K562 (cell line): ENCODE data around the gene KRT77. TPM values are rescaled to one million over a fixed set of nuclear protein-coding genes. Genes with fewer than 3 reads are reported as not detected.

Source experiments
- CCAR2 ChIP-seq: fragments of 200-400 bp; formaldehyde crosslinking; IDR thresholded peaks from 2 replicates; pipeline ENCODE4 v1.6.1; 2017; ENCODE audit warnings: mild to moderate bottlenecking, low read depth, low read length
- ELF1 ChIP-seq: fragments of 200-800 bp; sonication (Bioruptor generic); IDR thresholded peaks from 2 replicates; pipeline ENCODE4 v1.6.1; 2016; ENCODE audit warnings: missing genetic modification characterization, missing compliant biosample characterization
- ETV1 ChIP-seq: fragments of 450-650 bp; conservative IDR thresholded peaks from 2 replicates; pipeline ENCODE4 v1.6.1; 2016; ENCODE audit warnings: missing genetic modification characterization, control low read depth, low read depth, missing compliant biosample characterization
- FUS ChIP-seq: fragments of 200-400 bp; formaldehyde crosslinking; optimal IDR thresholded peaks from 2 replicates; pipeline ENCODE3; 2017; ENCODE audit warnings: low read depth, low read length
- HDAC1 ChIP-seq, 2 experiments: fragments of 450-650 bp; IDR thresholded peaks; 2 replicates each; pipeline ENCODE4 v1.6.1; 2016 to 2017; ENCODE audit warnings: inconsistent platforms in 1 of 2, mild to moderate bottlenecking in 1 of 2, moderate library complexity in 1 of 2
- HDAC2 ChIP-seq: fragments of 450-650 bp; IDR thresholded peaks from 2 replicates; pipeline ENCODE4 v1.6.1; 2016; ENCODE audit warnings: mild to moderate bottlenecking
- HNRNPUL1 ChIP-seq: fragments of 200-400 bp; formaldehyde crosslinking; IDR thresholded peaks from 2 replicates; pipeline ENCODE4 v1.6.1; 2017; ENCODE audit warnings: low read length
- MTA2 ChIP-seq: fragments of 450-650 bp; IDR thresholded peaks from 2 replicates; pipeline ENCODE4 v1.6.1; 2016; ENCODE audit warnings: low read depth
- NR2C2 ChIP-seq, 2 experiments: fragments of 200-800 bp in 1 of 2; sonication (Bioruptor generic) in 1 of 2; sonication (generic) in 1 of 2; formaldehyde crosslinking in 1 of 2; IDR thresholded peaks; 2 replicates each; pipeline versions ENCODE4 v1.6.1 to v1.8.0; 2016 to 2022; ENCODE audit warnings: mild to moderate bottlenecking in 1 of 2, missing compliant biosample characterization in 1 of 2, missing genetic modification characterization in 1 of 2, missing genetic modification reagents in 1 of 2
- SAFB2 ChIP-seq: fragments of 200-400 bp; formaldehyde crosslinking; IDR thresholded peaks from 2 replicates; pipeline ENCODE4 v1.6.1; 2018; ENCODE audit warnings: borderline replicate concordance, low read length, low read depth, moderate library complexity; ENCODE audit not compliant: severe bottlenecking
- SMARCE1 ChIP-seq: fragments of 450-650 bp; IDR thresholded peaks from 2 replicates; pipeline ENCODE4 v1.7.1; 2016; ENCODE audit warnings: mild to moderate bottlenecking
- STAG1 ChIP-seq: sonication (generic); formaldehyde crosslinking; IDR thresholded peaks from 2 replicates; pipeline ENCODE4 v1.5.0; 2020; ENCODE audit warnings: missing genetic modification reagents, borderline replicate concordance
- STAT6 ChIP-seq: sonication (generic); formaldehyde crosslinking; IDR thresholded peaks from 2 replicates; pipeline ENCODE4 v1.8.1; 2023; ENCODE audit warnings: mild to moderate bottlenecking, missing genetic modification reagents
- TAF15 ChIP-seq: fragments of 200-400 bp; formaldehyde crosslinking; IDR thresholded peaks from 2 replicates; pipeline ENCODE4 v1.6.1; 2017; ENCODE audit warnings: mild to moderate bottlenecking, low read depth, low read length, moderate library complexity
- TAL1 ChIP-seq: fragments of 450-650 bp; IDR thresholded peaks from 2 replicates; pipeline ENCODE4 v1.6.1; 2016; ENCODE audit warnings: mild to moderate bottlenecking
- TBL1XR1 ChIP-seq, 2 experiments: IDR thresholded peaks; 2 replicates each; pipeline ENCODE4 v1.6.1; 2012; ENCODE audit warnings: improper control_type of control experiment in 2 of 2, low read length in 2 of 2, mild to moderate bottlenecking in 1 of 2
- WHSC1 ChIP-seq: IDR thresholded peaks from one replicate; pipeline ENCODE4 v1.6.1; 2012; ENCODE audit warnings: low read length, control low read depth, inconsistent platforms
- ZBTB2 ChIP-seq: fragments of 450-650 bp; IDR thresholded peaks from 2 replicates; pipeline ENCODE4 v1.6.1; 2016; ENCODE audit warnings: antibody characterized with exemption
- ZEB2 ChIP-seq: fragments of 450-650 bp; IDR thresholded peaks from 2 replicates; pipeline ENCODE4 v1.6.1; 2016
- ZKSCAN3 ChIP-seq: fragments of 250-450 bp; sonication (Bioruptor Pico); IDR thresholded peaks from 2 replicates; pipeline ENCODE4 v1.4.0; 2020
- ZNF324 ChIP-seq: fragments of 250-450 bp; sonication (Bioruptor Pico); IDR thresholded peaks from 2 replicates; pipeline ENCODE4 v1.4.0; 2020; ENCODE audit warnings: mild to moderate bottlenecking
- ZNF551 ChIP-seq: fragments of 250-450 bp; sonication (Bioruptor Pico); IDR thresholded peaks from 2 replicates; pipeline ENCODE4 v1.5.0; 2021; ENCODE audit warnings: mild to moderate bottlenecking, moderate library complexity
- ZNF707 ChIP-seq: fragments of 250-450 bp; sonication (Bioruptor Pico); conservative IDR thresholded peaks from 2 replicates; pipeline ENCODE4 v1.8.0; 2022; ENCODE audit warnings: inconsistent platforms, mild to moderate bottlenecking, moderate library complexity
- ZNF778 ChIP-seq: fragments of 450-650 bp; formaldehyde crosslinking; IDR thresholded peaks from 2 replicates; pipeline ENCODE4 v1.4.0; 2020; ENCODE audit warnings: mild to moderate bottlenecking, moderate library complexity
- polyA plus RNA-seq, 8 experiments: library from polyadenylated mRNA; depleted of rRNA in 4 of 8; stranded (reverse) in 5 of 8; unstranded in 3 of 8; fragments of >200 nt; fragmentation: Nextera tagmentation in 2 of 8; fragmentation: Illumina TruSeq in 1 of 8; extraction: Ambion mirVana in 2 of 8; extraction: Trizol in 1 of 8; gene quantifications; 2 replicates each; pipeline versions ENCODE4 v1.2.1 to v1.2.3, GENCODE V29; 2011 to 2014; ENCODE audit warnings: inconsistent platforms in 1 of 8, missing spikeins in 1 of 8
- total RNA-seq, 7 experiments: library from RNA; depleted of rRNA in 6 of 7; stranded (reverse); fragments of >200 nt in 6 of 7; fragmentation: Illumina TruSeq in 2 of 7; extraction: Trizol in 2 of 7; gene quantifications; 2 replicates each; pipeline versions ENCODE4 v1.2.1 to v1.2.3, GENCODE V29; 2011 to 2021; ENCODE audit warnings: low replicate concordance in 1 of 7
- TF ChIP-seq, protein P1 (sequence below): fragments of 450-650 bp; formaldehyde crosslinking; conservative IDR thresholded peaks from 2 replicates; pipeline ENCODE4 v1.4.0; 2022; ENCODE audit warnings: mild to moderate bottlenecking, missing genetic modification characterization

Gene KRT77
- total and polyA plus RNA-seq, 9 of the 15 experiments (the other 6 are each of a cell fraction or from before 2014, with no cell fraction given): not detected

DNA sequence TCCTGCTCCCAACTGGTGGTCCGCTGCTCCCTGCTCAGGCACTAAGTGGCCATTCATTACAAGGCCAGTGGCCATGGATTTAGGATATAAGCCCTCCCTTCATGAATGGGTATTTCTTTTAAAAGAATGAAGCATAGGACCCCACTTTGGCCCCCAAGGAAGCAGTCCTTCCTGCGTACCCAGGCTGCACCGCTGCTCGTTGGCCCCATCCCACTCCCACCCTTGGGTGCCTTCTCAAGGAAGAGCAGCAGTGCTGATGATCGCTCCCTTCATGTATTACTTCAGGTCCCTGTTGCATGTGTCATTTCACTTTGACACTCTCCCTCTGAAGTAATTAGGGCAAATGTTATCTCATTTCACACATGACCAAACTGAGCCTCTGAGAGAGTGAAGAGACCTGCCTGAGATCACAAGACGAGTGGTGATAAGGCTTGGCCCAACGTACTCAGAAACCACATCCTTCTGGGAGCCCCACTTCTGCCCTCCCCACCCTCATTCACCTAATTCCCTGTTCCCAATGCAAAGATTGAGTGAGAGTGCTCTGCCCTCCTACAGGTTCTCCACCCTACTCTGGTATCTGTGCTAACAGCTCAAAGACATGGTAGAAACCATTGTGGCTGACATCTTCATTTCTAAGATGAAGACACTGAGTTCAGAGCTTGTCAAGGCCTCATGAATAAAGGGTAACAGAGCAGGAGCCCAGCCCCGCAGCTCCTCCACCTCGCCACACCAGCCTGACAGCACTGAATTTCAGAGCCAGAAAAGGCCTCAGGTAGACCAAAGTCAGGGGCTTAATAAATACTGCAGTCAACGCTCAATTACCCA is 41.0 kb downstream of the KRT77 start (continued):
- TF ChIP-seq SMARCE1 (peak; percentile 99), HNRNPUL1 (no peak), TBL1XR1 (IDR thresholded peaks at IDR 0.05; ENCODE audit: low read length in 2 of 2) (peak in 1 of 2 experiments; percentile 97; a peak in 2 of 4 replicates), TAL1 (peak; percentile 98), SAFB2 (no peak), NR2C2 (CRISPR knock-in tag; IDR thresholded peaks at IDR 0.05) (no peak), NR2C2 (tag; IDR thresholded peaks at IDR 0.05) (peak; percentile 76), TAF15 (no peak), FUS (no peak), CCAR2 (no peak), ZNF778 (CRISPR knock-in tag) (no peak), ZEB2 (peak; percentile 87), ZKSCAN3 (CRISPR knock-in tag) (no peak), STAG1 (CRISPR knock-in tag) (no peak), ZNF324 (no peak), ZNF551 (CRISPR knock-in tag) (no peak), WHSC1 (no peak), ZBTB2 (peak; percentile 35; the same call in 1 of the 2 replicates), HDAC1 (IDR thresholded peaks at IDR 0.05) (peak in 1 of 2 experiments; percentile 93; a peak in 2 of 4 replicates), ETV1 (tag) (peak; percentile 97), ZNF707 (CRISPR knock-in tag) (no peak), MTA2 (peak; percentile 95), HDAC2 (peak; percentile 85), STAT6 (CRISPR knock-in tag) (no peak), ELF1 (tag) (no peak; the same call in 1 of the 2 replicates)
- TF ChIP-seq, protein P1, sequence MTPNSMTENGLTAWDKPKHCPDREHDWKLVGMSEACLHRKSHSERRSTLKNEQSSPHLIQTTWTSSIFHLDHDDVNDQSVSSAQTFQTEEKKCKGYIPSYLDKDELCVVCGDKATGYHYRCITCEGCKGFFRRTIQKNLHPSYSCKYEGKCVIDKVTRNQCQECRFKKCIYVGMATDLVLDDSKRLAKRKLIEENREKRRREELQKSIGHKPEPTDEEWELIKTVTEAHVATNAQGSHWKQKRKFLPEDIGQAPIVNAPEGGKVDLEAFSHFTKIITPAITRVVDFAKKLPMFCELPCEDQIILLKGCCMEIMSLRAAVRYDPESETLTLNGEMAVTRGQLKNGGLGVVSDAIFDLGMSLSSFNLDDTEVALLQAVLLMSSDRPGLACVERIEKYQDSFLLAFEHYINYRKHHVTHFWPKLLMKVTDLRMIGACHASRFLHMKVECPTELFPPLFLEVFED (CRISPR knock-in tag): no peak
